ENCODE measurements around the gene IPO8. TPM values are rescaled to one million over a fixed set of nuclear protein-coding genes. Genes with fewer than 3 reads are reported as not detected.

The IPO8 gene
- total and polyA plus RNA-seq, 2 donors (not counting 3 experiments of a cell fraction or from before 2014, with no cell fraction given), result 7.2 to 52.5 TPM

DNA sequence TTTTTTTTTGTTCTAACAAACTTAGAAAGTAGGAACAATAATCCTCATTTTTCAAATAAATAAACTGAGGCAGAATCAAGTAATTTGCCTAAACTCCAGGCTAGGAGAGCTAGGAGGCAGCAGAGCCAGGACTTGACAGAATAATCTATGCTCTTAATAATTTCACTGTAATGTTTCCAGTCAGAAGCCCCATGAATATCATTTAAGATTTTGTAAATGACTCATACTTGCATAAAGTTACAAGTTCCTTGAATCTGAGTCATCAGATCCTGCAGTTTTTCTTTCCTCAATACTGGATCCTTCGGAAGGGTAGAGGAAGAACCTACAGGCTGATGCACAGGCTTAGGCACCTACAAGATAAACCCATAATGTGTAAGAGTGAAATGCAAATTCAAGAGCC lies 30.1 kb upstream of the IPO8 start:
- no TSS peak for BruUV-seq (replicated peaks)
- Histone ChIP-seq H3K4me1 (ENCODE audit: control insufficient read depth, extremely low read depth, insufficient read depth, low read length) (peaks cover 18% of the 10 kb centered on the region), H3K9ac (replicated peaks; ENCODE audit: extremely low read depth, insufficient read depth, low read length) (no peak overlapping the region), H3K9me3 (replicated peaks; ENCODE audit: control insufficient read depth, insufficient read depth, low read length) (no peaks in the 10 kb centered on the region), H3K27ac (ENCODE audit: insufficient read depth, low read depth, low read length) (peak overlapping the region; percentile 28), H4K20me1 (replicated peaks; ENCODE audit: control insufficient read depth, extremely low read depth, insufficient read depth, low read length) (no peaks in the 10 kb centered on the region), H3K9me1 (replicated peaks; ENCODE audit: control insufficient read depth, extremely low read depth, insufficient read depth, low read length) (no peaks in the 10 kb centered on the region), H3K4me3 (replicated peaks in 1 of 3; ENCODE audit: insufficient read depth in 1 of 3, low read depth in 1 of 3, low read length in 3 of 3) (no peak overlapping the region), H3K36me3 (ENCODE audit: control insufficient read depth in 2 of 2, extremely low read depth in 1 of 2, insufficient read depth in 2 of 2, low read length in 2 of 2) (peaks cover 6 to 16% of the 10 kb centered on the region in 2 experiments), H3K4me2 (ENCODE audit: insufficient read depth, low read length) (peak overlapping the region; percentile 58), H3K27me3 (ENCODE audit: control insufficient read depth in 2 of 2, insufficient read depth in 2 of 2, low read length in 2 of 2) (no peaks in the 10 kb centered on the region), H2AFZ (ENCODE audit: low read depth, low read length) (no peak overlapping the region), H3K79me2 (ENCODE audit: control insufficient read depth, insufficient read depth, low read length) (peaks cover 23% of the 10 kb centered on the region)
- ChIA-PET POLR2A (no interaction called here), CTCF (interaction anchor here (1.0 to 3.7 kb wide), 8 partner anchors 10 to 71 kb away, joined by 3 to 11 read pairs (median 5); partner anchors contain the start of gene IPO8)
- dilution Hi-C loops (cut with MboI; ENCODE audit: extremely low pct_ligation_motif_present, low sequenced_read_pairs) (no loop called here), intact Hi-C loops (cut with micrococcal nuclease) (loop anchor here (2.0 kb wide), 2 partner anchors 69 to 81 kb away; no protein-coding TSS in a partner anchor)
- FAIRE-seq, result peak; percentile 92
- TF ChIP-seq POLR2A (IDR thresholded peaks at IDR 0.05; ENCODE audit: low read depth, low read length) (no peak), EZH2 (IDR thresholded peaks at IDR 0.05; ENCODE audit: borderline replicate concordance, low read depth, low read length, severe bottlenecking) (no peak), MYC (IDR thresholded peaks at IDR 0.05; ENCODE audit: low read depth, low read length) (no peak), POLR2AphosphoS5 (IDR thresholded peaks at IDR 0.05; ENCODE audit: insufficient read depth, low read depth, low read length) (no peak), FOS (IDR thresholded peaks at IDR 0.05; ENCODE audit: borderline replicate concordance, insufficient read depth, low read length) (peak; percentile 96), JUN (IDR thresholded peaks at IDR 0.05; ENCODE audit: borderline replicate concordance, insufficient read depth, insufficient read length, low read depth) (peak; percentile 96)
- TF ChIP-seq, protein P1, sequence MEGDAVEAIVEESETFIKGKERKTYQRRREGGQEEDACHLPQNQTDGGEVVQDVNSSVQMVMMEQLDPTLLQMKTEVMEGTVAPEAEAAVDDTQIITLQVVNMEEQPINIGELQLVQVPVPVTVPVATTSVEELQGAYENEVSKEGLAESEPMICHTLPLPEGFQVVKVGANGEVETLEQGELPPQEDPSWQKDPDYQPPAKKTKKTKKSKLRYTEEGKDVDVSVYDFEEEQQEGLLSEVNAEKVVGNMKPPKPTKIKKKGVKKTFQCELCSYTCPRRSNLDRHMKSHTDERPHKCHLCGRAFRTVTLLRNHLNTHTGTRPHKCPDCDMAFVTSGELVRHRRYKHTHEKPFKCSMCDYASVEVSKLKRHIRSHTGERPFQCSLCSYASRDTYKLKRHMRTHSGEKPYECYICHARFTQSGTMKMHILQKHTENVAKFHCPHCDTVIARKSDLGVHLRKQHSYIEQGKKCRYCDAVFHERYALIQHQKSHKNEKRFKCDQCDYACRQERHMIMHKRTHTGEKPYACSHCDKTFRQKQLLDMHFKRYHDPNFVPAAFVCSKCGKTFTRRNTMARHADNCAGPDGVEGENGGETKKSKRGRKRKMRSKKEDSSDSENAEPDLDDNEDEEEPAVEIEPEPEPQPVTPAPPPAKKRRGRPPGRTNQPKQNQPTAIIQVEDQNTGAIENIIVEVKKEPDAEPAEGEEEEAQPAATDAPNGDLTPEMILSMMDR (IDR thresholded peaks at IDR 0.05; ENCODE audit: extremely low read depth in 1 of 2, insufficient read depth in 1 of 2, low read depth in 1 of 2, low read length in 2 of 2), result no peak
- peak; percentile 73 for DNase-seq (ENCODE audit: low read depth, low spot score)
